GM12892 (cell line): Measurements from ENCODE around the gene UIMC1.

Experiments used
- POLR2A ChIP-seq: IDR thresholded peaks from 2 replicates; pipeline ENCODE4 v1.6.1; 2011; ENCODE audit warnings: low read depth, low read length, control low read depth
- POLR2AphosphoS5 ChIP-seq: IDR thresholded peaks from 2 replicates; pipeline ENCODE4 v1.6.1; 2011; ENCODE audit warnings: low read depth, low read length, control low read depth
- TAF1 ChIP-seq: IDR thresholded peaks from 2 replicates; pipeline ENCODE4 v1.6.1; 2011; ENCODE audit warnings: low read depth, mild to moderate bottlenecking, control low read depth, low read length, borderline replicate concordance

DNA sequence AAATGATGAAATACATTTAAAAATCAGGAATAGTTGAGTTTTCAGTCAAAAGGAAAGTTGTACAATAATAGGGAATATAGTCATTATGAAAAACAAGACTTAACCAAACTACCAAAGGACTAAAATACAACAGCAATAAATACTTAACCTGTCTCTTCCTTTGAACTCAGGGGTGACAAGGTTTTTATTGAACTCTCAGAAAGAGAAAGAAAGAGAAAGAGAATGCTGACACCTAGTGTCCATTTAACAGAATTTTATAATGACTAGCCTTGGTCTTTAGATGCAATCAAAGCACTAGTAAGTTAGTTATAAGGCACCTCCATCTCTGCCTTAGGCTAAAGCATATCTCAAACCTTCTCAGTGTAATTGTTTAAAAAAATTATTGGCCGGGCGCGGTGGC, 47.5 kb downstream of the UIMC1 start:
- no peak for TF ChIP-seq POLR2AphosphoS5
- no peak for TF ChIP-seq POLR2A
- no peak for TF ChIP-seq TAF1
